ENCODE results near the gene ZNF564. TPM values are rescaled to one million over a fixed set of nuclear protein-coding genes. Genes with fewer than 3 reads are reported as not detected.
"Not testable (repeated sequence)": the region's sequence is repeated elsewhere in the genome, so short reads cannot be mapped to it uniquely, and the experiment has no call there.

The ZNF564 gene
- total and polyA plus RNA-seq, 8 donors: 7.4 to 12.6 (median 10.3) TPM

- H3K27me3 ChIP-seq: no peaks in the 10 kb centered on the region
- H3K9me3 ChIP-seq: peaks cover 0 to 45% of the 10 kb centered on the region in 2 donors
- no peaks in the 10 kb centered on the region for H3K4me1 ChIP-seq
- H3K4me3 ChIP-seq: no peak overlapping the region
- peaks cover 0 to 59% of the 10 kb centered on the region in 2 donors for H3K36me3 ChIP-seq
- H3K27ac ChIP-seq: no peak overlapping the region
- DNase-seq (no peak), ATAC-seq (no peak)
- intact Hi-C loops (cut with DNase I): no loop called here
- no peak for TF ChIP-seq CTCF (IDR thresholded peaks at IDR 0.05)
Observed at GRCh38 chr19:12581100-12581499, 29.8 kb upstream of the ZNF564 start.

GRCh38 chr19:12580180-12580694 is 29.0 kb upstream of the ZNF564 start:
- peaks cover 0 to 45% of the 10 kb centered on the region in 2 donors for H3K9me3 ChIP-seq
- H3K4me1 ChIP-seq: no peaks in the 10 kb centered on the region
- H3K27me3 ChIP-seq: no peaks in the 10 kb centered on the region
- no peak overlapping the region for H3K4me3 ChIP-seq
- intact Hi-C loops (cut with DNase I): no loop called here
- H3K27ac ChIP-seq: no peak overlapping the region
- DNase-seq: no peak
- no peak for TF ChIP-seq CTCF (IDR thresholded peaks at IDR 0.05)
- ATAC-seq: peak; percentile 90
- peaks cover 0 to 59% of the 10 kb centered on the region in 2 donors for H3K36me3 ChIP-seq

DNA sequence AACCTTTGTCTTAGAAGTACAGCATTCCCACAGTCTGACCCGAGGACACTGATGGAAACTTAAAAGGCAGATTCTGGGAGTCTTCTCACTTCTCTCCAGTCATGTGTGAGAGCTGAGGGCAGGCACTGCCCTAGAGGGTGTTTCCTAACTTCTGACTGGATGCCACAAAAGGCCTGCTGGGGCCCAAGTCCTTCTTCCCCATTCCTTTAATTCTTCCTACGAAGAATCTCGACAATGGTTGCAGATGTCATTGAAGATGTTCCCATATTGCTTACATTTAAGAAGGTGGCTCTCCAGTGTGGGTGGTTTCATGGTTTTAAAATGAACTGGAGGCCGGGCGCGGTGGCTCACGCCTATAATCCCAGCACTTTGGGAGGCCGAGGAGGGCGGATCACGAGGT is 27.4 kb upstream of the ZNF564 start:
- TF ChIP-seq CTCF (IDR thresholded peaks at IDR 0.05): no peak
- H3K4me1 ChIP-seq: no peaks in the 10 kb centered on the region
- ATAC-seq (no peak), DNase-seq (no peak)
- peaks cover 0 to 45% of the 10 kb centered on the region in 2 donors for H3K9me3 ChIP-seq
- H3K4me3 ChIP-seq: no peak overlapping the region
- H3K27me3 ChIP-seq: no peaks in the 10 kb centered on the region
- intact Hi-C loops (cut with DNase I): no loop called here
- no peak overlapping the region for H3K27ac ChIP-seq
- H3K36me3 ChIP-seq: peaks cover 0 to 59% of the 10 kb centered on the region in 2 donors

- Histone ChIP-seq H3K9me3 (peaks cover 0 to 9% of the 10 kb centered on the region in 2 donors), H3K36me3 (peaks cover 0 to 19% of the 10 kb centered on the region in 2 donors), H3K4me3 (no peak overlapping the region), H3K4me1 (no peaks in the 10 kb centered on the region), H3K27ac (no peak overlapping the region), H3K27me3 (no peaks in the 10 kb centered on the region)
- no peak for ATAC-seq
- no peak for TF ChIP-seq CTCF (IDR thresholded peaks at IDR 0.05)
- no peak for DNase-seq
- intact Hi-C loops (cut with DNase I): no loop called here
Observed at GRCh38 chr19:12574036-12574435, 22.8 kb upstream of the ZNF564 start.

- intact Hi-C loops (cut with DNase I): loop anchor here in 1 of 2 donors (10.0 kb wide), 1 partner anchor 107 kb away; no protein-coding TSS in a partner anchor
Observed at GRCh38 chr19:12567951-12568350, 16.7 kb upstream of the ZNF564 start.

GRCh38 chr19:12566380-12566779 is 15.1 kb upstream of the ZNF564 start:
- H3K27me3 ChIP-seq, H3K36me3 ChIP-seq, DNase-seq, H3K27ac ChIP-seq, ATAC-seq, H3K4me1 ChIP-seq, H3K9me3 ChIP-seq, H3K4me3 ChIP-seq: not testable (repeated sequence)
- intact Hi-C loops (cut with DNase I): loop anchor here in 1 of 2 donors (10.0 kb wide), 1 partner anchor 108 kb away; no protein-coding TSS in a partner anchor

More at GRCh38 chr19:12567951-12568350, 16.7 kb upstream of the ZNF564 start:
- no peaks in the 10 kb centered on the region for H3K4me1 ChIP-seq
- H3K4me3 ChIP-seq: no peak overlapping the region
- H3K27me3 ChIP-seq: no peaks in the 10 kb centered on the region
- DNase-seq: no peak
- H3K36me3 ChIP-seq: no peaks in the 10 kb centered on the region
- H3K9me3 ChIP-seq: no peaks in the 10 kb centered on the region
- TF ChIP-seq CTCF (IDR thresholded peaks at IDR 0.05): no peak
- no peak for ATAC-seq
- no peak overlapping the region for H3K27ac ChIP-seq
